Measurements from ENCODE around the gene TSHZ2. TPM values are rescaled to one million over a fixed set of nuclear protein-coding genes. Genes with fewer than 3 reads are reported as not detected.

TSHZ2 gene
- total and polyA plus RNA-seq, 2 experiments from 2014 or later = 10.4 to 32.0 TPM

GRCh38 chr20:53342429-53342828 is 370.3 kb downstream of the TSHZ2 start:
- DNase-seq (ENCODE audit: low read depth in 1 of 2, low spot score in 1 of 2) = no peak
- no peaks in the 10 kb centered on the region for H3K27me3 ChIP-seq
- H3K9me3 ChIP-seq (ENCODE audit: low read depth) = no peaks in the 10 kb centered on the region
- TF ChIP-seq CTCF (IDR thresholded peaks at IDR 0.05; ENCODE audit: low read depth, low read length) = no peak
- peaks cover 8% of the 10 kb centered on the region for H3K4me1 ChIP-seq (ENCODE audit: low read depth)
- no peaks in the 10 kb centered on the region for H3K36me3 ChIP-seq
- H3K27ac ChIP-seq = no peak overlapping the region
- no peak overlapping the region for H3K4me3 ChIP-seq

GRCh38 chr20:53343448-53343847 is 371.3 kb downstream of the TSHZ2 start:
- Histone ChIP-seq H3K4me1 (ENCODE audit: low read depth) (peaks cover 8% of the 10 kb centered on the region), H3K9me3 (ENCODE audit: low read depth) (no peaks in the 10 kb centered on the region), H3K27me3 (no peaks in the 10 kb centered on the region), H3K27ac (no peak overlapping the region), H3K4me3 (no peak overlapping the region), H3K36me3 (no peaks in the 10 kb centered on the region)
- DNase-seq (ENCODE audit: low read depth in 1 of 2, low spot score in 1 of 2) = no peak
- TF ChIP-seq CTCF (IDR thresholded peaks at IDR 0.05; ENCODE audit: low read depth, low read length) = no peak

- Histone ChIP-seq H3K4me3 (no peak overlapping the region), H3K9me3 (ENCODE audit: low read depth) (no peaks in the 10 kb centered on the region), H3K27ac (no peak overlapping the region), H3K27me3 (no peaks in the 10 kb centered on the region), H3K4me1 (ENCODE audit: low read depth) (peaks cover 8% of the 10 kb centered on the region), H3K36me3 (no peaks in the 10 kb centered on the region)
- TF ChIP-seq CTCF (IDR thresholded peaks at IDR 0.05; ENCODE audit: low read depth, low read length) = no peak
- no peak for DNase-seq (ENCODE audit: low read depth in 1 of 2, low spot score in 1 of 2)
Observed at GRCh38 chr20:53344891-53345290, 372.7 kb downstream of the TSHZ2 start.

- Histone ChIP-seq H3K4me3 (no peak overlapping the region), H3K4me1 (ENCODE audit: low read depth) (peaks cover 8% of the 10 kb centered on the region), H3K27ac (no peak overlapping the region), H3K27me3 (no peaks in the 10 kb centered on the region), H3K9me3 (ENCODE audit: low read depth) (no peaks in the 10 kb centered on the region), H3K36me3 (no peaks in the 10 kb centered on the region)
- TF ChIP-seq CTCF (IDR thresholded peaks at IDR 0.05; ENCODE audit: low read depth, low read length) = no peak
- no peak for DNase-seq (ENCODE audit: low read depth in 1 of 2, low spot score in 1 of 2)
Observed at GRCh38 chr20:53345536-53346334, 373.6 kb downstream of the TSHZ2 start.

- DNase-seq (ENCODE audit: low read depth in 1 of 2, low spot score in 1 of 2) = peak in 1 of 2 donors; percentile 18
- Histone ChIP-seq H3K4me1 (ENCODE audit: low read depth) (peaks cover 8% of the 10 kb centered on the region), H3K4me3 (no peak overlapping the region), H3K36me3 (no peaks in the 10 kb centered on the region), H3K9me3 (ENCODE audit: low read depth) (no peaks in the 10 kb centered on the region), H3K27ac (peak overlapping the region; percentile 44), H3K27me3 (no peaks in the 10 kb centered on the region)
- TF ChIP-seq CTCF (IDR thresholded peaks at IDR 0.05; ENCODE audit: low read depth, low read length) = no peak
Observed at GRCh38 chr20:53346335-53346648, 374.1 kb downstream of the TSHZ2 start.

Data from cardiac muscle cell (in vitro differentiated cells and primary cell).